CD4-positive, alpha-beta T cell treated with Interleukin-12 subunit alpha and Interleukin-12 subunit beta, for 1 hour (primary cell): ENCODE measurements around the gene SLC7A5.

Experiments
- DNase-seq: peaks from one replicate; pipeline ENCODE4 v3.0.0-alpha.2; 2020

The SLC7A5 gene

DNA sequence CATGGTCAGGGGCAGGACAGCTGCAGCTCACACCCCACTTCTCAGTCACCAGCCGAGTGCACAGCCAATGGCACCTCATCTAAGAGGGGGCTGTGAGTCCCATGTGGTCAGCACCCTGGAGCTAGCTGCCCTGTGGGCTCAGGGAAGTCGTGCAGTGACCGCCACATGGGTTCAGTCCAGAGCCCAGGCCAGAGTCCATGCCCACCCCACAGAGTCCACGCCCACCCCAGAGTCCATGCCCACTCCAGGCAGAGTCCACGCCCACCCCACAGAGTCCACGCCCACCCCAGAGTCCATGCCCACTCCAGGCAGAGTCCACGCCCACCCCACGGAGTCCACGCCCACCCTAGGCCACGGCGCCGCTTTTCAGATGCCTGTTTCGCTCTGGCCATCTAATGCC, 24.1 kb downstream of the SLC7A5 start:
- no peak for DNase-seq

DNA sequence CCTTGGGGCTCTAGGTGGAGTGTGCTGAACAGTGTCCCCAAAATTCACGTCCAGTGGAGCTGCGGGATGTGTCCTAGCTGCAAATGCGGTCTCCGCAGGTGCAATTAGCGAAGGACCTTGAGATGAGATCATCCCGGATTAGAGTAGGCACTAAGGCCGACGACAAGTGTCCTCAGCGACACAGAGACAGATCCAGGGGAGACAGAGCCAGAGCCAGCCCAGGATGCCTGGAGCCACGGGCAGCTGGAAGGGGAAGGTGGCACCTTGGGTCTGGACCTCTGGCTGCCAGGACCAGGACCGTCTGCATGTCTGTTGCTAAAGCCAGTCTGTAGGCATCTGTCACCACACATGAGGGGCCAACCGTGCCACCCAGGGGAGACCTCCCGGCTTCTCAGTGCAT, 24.5 kb downstream of the SLC7A5 start:
- no peak for DNase-seq

DNA sequence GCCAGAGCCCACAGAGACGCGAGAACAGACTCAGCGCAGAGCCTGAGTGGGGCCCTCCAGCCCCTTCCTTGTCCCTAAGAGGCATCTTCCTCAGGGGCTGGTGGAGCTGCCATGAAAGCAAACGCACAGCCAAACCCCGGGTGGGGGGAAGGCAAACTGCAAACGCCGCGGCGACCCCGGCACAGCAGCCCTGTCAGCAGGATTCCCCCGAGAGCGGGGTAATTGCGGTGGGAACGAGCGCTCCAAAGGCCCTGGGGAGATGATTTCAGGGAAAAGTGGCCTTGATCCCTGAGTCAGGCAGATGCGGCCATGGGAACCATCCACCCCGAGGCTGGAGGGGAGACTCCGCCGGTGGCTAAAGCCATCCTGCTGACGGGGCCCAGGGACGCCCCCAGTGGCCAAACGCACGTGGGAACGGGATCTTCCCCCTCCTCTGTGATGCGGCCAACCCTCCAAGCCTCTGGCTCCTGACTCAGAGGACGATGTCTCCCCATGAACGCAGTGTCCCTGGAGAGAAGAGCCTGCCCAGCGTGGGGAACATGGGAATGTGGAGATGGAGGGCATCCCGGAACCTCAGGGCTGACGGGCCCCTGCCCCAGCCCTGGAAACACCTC, 25.1 kb downstream of the SLC7A5 start:
- no peak for DNase-seq

DNA sequence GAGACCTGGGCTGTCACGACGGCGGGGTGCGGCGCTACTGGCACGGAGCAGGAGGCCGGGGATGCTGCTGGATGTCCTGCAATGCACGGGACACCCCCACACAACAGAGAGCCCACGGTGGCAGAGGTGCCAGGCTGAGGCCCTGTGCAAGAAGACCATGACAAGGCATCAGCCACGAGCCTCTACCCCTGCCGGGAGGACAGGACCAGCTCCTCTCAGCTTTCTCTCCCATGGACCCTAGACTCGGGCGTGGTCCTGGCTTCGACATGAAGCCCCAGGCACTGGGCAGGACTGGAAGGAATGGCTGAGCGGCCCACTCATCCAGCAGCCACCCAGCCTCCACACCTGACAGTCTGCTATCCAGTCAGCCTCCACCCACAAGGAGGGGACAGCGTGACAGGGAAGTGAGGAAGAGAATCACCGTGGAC, 25.6 kb downstream of the SLC7A5 start:
- DNase-seq, result no peak

DNA sequence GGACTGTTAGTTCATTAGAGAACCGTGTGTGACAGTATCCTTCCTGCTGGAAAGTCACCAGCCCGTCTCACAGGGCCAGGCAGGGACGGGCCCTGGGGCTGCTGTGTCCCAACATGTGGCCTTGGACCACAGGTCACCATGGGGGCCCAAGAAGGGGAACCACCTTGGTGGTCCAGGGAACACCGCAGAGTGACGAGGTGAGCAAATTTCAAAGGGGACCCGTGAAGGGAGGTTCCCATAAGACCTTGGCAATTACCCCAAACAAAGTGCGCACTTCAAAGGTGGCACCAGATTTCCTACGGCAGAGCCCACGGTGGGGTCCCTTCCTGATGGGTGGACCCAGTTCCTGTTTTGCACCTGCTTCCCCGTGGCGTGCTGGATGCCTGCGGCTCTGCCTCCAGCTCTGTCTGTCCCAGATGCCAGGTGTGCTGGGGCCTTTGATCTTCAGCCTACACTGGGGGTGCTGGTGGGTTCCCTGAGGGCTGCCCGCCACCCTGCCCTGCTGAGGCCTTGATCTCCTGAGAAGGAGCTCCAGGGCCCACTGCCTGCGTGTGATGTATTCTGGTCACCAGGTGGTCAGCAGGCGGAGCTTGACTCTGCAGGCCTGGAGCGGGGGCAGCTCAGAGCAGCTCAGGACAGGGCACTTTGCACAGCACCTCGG, 27.0 kb downstream of the SLC7A5 start:
- no peak for DNase-seq

DNA sequence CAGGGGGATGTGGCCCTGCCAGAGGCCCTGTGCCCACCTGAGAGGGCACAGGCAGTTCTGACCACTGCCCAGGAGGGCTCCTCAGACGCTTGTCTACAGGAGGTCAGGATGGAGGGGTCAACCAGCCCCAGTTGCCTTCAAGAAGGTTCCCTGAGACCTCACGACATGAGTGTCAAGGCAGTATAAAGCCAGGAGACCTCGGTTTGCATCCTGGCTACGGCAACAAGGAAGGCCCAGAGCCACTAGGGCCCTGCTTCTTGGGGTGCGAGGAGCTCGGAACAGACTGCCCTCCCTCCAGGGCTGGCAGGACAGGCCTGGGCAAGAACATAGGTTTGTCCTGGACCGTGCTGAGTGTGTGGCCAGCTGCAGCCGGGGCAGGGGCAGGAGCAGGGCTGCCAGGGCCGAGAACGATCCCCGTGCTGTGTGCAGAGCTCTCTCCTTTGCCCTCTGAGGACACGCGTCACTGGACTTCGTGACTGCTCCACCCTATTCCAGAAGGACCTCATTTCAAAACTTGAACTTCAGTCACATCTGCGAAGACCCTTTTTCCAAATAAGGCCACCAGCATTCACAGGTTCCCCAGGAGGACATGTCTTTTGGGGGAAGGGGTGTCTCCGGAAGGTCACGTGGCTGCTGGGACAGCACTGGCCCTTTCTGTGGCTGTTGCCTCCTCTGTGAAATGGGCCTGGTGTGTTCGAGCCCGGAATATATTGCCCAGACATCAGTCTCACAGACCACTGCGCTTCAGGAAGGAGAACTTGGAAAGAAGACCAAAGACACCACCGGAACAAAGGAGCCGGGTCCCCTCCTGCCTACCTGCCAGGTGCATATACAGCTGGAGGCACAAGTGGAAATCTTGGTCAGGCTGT, 27.7 kb downstream of the SLC7A5 start:
- DNase-seq, result no peak

DNA sequence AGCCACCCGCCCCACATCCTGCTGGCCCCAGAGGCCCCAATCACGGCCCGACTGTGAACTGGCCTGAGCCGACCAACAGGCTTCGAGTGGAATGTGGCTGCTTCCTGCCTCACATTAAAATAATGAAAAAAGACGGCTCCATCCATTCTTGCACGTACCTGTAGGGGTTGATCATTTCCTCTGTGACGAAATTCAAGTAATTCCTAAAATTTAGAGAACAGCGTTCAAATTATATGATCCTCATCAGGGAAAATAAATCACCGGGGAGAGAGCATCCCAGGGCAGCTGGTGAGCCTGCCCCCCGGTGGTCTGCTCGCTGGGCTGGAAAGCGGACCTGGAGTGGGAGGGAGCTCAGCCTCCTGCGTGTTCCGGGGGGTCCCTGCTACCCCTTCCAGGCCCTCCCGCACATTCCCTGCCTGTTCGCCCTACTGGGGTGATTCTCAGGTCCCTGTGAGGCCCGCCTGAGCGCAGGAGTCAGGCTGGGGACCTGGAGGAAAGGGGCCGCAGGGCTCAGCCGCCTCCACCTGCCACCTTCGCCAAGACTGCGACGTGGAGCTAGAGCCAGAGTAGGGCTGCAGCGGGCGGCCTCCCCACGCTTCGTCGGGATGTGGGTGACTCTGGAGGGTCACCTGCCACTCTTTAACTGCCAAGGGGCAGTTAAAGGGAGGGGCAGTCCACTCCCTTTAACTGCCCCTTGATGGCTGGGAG, 28.9 kb downstream of the SLC7A5 start:
- DNase-seq, result no peak

DNA sequence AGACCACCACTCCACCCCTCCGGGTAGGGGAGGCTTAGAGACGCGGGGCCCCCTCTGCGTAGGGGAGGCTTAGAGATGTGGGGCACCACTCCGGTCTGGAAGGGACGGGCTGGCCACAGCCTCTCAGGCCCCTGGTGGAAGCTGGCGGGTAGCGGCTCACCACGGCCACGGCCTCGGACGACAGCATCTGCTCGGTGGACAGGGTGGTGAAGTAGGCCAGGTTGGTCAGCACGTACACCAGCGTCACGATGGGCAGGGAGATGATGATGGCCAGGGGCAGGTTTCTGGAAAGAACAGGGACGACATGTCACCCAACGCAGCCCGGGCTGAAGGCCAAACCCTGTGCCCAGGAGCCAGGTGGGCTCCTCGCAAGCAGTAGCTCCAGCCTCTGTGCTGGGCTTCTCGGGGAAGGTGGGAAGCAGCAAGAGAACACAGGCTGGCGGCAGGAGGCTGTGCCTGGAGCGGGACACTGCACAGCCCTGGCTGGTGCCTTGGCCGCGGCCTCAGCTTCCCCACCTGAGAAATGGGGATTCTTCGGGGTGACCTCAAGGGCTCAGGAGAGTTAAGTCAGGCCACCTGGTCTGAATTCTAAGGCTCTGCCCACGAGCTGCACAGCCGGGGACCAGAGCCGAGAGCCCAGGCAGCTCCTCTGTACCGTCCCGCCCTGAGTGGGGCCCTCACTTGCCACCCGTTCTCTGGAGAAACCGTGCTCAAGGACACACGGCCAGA, 29.6 kb downstream of the SLC7A5 start:
- no peak for DNase-seq

DNA sequence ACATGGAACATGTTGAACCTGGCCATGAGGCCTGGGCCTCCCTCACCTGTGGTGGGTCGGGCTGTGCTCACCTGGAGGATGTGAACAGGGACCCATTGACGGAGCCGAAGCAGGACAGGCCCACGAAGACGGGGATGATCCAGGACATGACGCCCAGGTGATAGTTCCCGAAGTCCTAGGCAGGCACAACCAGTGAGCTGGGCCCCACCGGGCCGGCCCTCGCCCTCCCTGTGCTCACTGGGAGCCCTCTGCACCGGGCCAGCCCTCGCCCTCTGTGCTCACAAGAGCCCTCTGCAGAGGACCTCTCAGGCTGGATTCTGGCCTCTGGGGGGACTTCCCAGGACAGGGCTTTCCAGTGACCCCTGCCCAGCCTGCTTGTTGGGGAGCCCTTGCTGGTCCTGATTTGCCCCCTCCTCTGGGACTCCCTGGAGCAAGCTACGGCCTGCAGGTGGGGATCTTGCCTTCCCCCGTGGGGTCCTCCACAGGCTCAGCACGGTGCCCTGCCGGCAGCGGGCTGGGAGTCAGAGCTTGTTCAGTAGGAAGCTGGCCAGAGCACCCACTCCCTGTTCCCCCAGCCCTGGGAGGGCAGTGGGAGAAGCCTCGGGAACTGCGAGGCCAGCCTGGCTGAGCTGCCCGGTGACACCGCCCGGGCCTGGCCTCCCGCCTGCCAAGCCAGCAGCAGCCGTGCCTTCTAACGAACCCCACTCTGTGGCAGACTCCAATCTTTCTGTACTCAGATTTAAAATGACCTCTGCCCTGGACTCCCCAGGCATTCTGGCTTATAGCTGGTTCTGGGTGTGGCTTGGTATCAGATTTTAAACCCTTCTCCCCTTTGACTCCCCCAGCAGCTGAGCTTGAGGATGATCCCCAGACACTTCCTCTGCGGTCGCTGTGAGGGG, 30.4 kb downstream of the SLC7A5 start:
- DNase-seq, result no peak

DNA sequence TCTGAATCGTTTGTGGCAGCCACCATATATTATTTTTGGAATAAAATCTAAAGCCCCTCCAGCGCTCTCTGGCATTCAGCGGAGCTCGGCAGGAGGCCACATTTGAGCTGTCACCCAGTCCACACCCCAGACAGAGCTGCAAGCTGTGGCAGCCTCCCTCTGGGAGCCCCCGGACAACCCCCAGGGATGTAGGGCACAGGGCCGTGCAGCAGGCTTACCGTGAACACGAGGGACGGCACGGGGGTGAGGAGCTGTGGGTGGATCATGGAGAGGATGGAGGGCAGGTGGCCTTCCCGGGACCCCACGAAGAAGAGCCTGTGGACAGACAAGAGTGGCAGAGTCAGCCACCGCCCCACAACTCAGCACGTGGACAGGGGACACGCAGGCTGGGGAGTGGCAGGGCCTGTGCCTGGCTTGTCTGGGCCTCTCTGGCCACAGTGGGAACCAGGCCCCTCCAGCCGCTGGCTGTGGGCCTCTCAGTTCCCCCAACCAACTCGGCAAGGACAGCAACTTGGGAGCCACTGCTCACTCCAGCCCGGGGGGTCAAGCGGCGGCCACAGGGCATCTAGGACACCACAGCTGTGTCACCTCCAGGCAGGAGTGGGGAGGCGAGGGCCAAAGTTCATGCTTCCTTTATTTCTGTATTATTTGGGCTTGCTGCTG, 31.5 kb downstream of the SLC7A5 start:
- DNase-seq, result no peak

DNA sequence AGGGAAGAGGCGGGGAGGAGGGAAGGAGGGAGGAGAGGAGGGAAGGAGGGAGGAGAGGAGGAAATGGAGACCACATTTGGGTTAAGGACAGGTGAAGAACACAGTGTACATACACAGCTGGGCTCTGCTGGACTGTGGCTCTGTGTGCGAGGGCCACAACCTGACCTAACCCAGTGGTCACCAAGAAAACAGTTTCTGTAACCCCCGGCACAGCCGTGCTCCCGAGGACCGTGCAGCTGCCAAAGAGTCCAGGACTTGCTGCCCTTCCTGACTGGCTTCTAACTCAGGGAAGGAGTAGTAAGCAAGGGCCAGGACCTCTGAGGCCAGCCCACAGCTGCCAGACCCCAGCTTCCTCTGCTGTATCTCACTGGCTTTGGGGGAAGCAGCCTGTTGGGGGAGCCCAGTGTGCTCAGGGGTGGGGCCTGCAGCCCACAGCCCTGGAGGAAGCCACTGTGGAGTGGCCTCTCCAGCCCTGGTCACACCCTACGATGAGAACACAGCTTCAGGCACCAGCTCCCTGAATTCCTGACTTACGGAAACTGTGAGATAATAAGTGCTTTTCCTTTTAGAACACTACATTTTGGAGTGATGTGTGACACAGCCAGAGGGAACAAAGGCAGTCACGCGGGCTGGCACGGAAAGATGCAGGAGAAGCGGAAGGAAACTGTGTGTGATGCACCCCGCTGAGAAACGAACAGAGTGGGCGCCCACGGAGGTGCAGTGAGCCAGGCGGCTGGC, 32.3 kb downstream of the SLC7A5 start:
- DNase-seq, result no peak

DNA sequence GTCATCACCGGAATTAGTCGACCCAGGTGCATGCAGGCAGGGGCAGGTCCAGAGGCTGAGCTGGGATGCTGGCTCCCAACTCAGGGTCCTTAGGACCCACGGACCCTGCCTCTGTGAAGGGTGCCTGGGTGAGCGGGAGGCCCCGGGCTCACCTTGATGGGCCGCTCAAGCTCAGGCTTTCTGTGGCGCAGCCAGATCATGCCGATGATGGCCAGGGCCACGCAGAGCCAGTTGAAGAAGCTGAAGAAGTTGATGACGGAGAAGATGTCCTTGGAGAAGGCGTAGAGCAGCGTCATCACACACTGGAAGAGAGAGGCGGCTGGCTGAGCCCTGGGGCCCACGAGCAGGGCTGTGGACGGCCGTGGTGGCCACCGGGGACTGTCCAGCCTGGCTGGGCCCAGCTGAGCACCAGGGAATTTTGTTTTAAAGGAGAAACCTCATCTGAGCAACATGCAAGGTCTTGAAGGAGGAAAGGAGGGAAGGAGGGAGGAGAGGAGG, 32.9 kb downstream of the SLC7A5 start:
- DNase-seq, result no peak

DNA sequence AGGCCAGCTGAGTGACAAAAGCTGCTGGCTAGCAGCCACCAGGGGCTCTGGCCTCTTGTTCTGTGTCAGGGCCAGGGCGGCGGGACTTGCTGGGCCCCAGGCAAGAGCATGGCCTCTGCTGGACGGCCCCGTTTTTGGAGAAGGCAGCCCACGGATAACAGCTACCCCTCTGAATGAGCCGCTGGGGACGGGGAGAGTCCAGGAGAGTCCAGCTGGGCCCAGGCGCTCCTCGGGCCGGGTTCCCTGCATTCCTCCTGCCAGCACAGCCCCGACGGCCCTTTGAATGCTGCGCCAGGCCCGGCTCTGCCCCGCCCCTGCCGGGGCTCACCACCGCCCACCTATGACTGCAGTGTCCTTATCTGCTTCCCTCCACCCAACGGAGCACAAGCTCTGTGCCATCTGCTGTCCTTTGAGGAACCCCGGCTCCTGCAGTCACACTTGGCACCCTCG, 33.4 kb downstream of the SLC7A5 start:
- DNase-seq, result no peak

DNA sequence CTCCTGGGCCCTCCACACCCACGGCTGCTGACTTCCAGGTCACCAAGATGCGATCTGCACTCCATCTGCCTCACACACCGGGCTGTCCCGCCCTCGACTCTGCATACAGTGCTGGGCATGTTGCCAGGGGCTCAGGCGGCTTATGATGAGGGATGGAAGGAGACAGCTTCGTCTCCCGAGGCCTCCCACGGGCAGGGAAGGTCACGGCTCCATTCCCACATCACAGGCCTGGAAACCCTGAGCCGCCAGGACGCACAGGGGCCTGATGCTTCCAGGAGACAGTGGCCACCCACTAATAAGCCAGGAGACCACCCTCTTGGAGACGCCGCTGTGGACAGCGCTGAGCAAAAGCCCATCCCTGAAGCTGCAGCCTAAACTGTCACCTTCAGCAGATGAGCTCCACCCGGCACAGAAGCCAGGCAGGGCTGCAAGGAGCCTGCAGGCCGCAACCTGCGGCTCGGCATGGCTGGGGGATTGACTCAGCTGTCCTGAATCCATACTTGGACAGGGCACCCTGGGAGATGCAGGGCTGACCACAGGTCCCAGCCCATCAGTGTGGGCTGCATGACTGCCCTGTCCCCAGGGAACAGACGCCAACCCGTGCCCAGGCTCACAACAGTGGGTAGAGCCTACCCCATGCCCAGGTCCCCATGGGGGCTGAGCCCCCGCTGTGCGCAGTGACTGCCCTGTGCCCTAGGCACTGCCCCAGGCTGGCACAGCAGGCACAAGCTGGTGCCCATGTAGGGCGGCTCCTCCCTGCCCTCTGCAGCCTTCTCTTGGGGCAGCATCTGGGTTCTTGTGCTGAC, 34.4 kb downstream of the SLC7A5 start:
- no peak for DNase-seq

DNA sequence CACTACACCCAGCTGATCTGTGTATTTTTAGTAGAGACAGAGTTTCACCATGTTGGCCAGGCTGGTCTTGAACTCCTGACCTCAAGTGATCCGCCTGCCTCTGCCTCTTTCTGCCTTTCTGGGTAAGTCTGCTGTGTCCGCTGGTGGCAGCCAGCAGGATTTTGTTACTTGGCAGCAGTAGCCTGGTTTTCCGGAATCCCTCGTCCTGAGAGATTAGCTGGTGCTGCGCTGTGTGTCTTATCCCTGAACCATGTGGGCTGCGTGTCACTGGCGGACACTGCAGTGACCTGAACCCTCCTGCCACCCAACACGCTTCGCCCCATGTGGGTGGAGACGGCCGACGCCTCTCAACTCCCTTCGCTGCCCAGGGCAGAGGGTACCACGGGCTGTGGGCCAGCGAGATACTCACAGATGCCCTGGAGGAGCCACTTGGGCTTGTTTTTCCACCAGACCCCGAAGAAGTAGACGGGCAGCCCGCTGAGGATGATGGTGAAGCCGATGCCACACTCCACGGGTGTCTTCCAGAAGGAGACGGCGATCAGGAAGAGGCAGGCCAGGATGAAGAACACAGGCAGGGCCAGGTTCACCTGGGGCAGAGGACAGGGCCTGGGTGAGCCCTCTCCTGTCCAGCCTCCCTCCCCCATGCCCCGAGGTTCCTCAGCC, 35.2 kb downstream of the SLC7A5 start:
- DNase-seq, result no peak

DNA sequence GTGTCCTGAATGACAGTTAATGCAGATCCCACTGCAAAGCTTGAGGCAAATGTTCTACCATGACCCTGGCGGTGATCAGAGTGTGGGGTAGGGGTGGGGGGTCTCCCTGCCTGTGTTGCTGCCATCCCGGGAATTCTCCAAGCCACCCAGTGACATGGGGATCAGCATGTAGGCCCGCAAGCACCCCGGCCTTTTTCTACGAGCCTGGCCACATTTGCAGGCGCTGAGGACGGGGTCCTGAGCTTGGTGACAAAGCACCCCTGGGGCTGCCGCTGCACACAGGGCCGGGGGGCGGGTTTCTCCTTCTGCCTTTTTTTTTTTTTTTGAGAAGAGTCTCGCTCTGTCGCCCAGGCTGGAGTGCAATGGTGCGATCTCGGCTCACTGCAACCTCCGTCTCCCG, 35.8 kb downstream of the SLC7A5 start:
- DNase-seq, result no peak

DNA sequence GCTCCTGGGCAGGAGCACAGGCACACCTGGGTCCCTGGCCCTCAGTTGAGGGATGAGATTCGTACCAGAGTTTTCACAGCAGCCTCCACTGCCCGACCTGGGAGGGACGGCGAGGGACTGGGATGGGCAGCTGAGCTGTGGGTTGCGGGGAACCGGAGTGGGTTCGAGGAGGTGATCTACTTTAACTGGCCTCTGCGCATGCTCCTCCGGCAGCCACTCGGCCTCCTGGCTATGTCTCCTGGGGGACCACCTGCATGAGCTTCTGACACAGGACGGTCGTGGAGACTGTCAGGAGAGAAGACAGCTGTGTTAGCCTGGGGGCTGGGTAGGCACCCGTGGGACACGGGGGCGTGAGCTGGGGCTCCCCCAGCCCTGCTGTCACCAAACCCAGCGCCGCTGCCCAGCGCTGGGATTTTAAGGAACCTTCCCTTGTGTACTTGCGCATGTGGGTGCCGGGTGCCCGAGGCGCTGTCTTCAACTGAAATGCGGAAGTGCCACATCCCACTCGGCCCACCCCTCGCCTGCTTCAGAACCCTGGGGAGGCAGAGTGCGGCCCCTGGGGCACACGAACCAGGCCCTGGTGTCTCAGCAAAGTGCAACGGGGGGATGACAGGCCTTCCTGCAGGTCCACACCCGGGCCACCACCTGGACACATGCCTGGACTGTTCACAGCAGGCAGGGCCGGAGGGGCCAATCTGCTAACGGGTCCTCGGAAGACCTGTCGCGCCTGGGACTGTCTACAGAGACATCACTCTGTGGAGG, 36.4 kb downstream of the SLC7A5 start:
- DNase-seq, result no peak

DNA sequence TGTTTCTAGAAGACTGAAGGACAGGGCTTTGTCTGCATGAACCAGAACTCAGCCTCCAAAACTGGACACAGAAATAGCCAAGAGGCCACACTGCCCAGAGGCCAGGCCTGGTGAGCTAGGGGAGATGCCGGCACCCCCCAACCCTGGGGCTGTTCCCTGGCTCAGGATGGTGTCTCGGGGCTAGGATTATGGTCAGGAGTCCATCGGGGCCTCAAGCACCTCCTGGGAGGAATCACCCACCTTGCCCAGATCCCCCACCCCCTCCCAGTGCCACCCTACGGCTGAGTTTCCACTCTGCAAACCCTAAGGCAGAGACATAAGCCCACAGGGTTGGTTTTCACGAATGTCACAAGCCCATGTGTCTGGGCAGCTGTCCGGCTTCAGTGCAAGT, 37.2 kb downstream of the SLC7A5 start:
- DNase-seq, result no peak
